ENCODE measurements around the gene EXOC3L4. TPM values are rescaled to one million over a fixed set of nuclear protein-coding genes. Genes with fewer than 3 reads are reported as not detected.

The EXOC3L4 gene
- total and polyA plus RNA-seq, 9 of the 15 experiments (the other 6 are each of a cell fraction or from before 2014, with no cell fraction given): 0.10 to 6.7 (median 0.98) TPM; not detected in 1

- ATAC-seq (no peak), FAIRE-seq (no peak), DNase-seq (ENCODE audit: extremely low read depth in 1 of 4, low spot score in 3 of 4) (no peak)
- Histone ChIP-seq H3K4me2 (ENCODE audit: insufficient read depth, low read length) (no peak overlapping the region), H3K4me3 (no peak overlapping the region), H3K36me3 (ENCODE audit: control insufficient read depth, insufficient read depth, low read length) (no peaks in the 10 kb centered on the region), H3K9ac (ENCODE audit: insufficient read depth in 1 of 2, low read depth in 2 of 2, low read length in 2 of 2) (no peak overlapping the region), H3K9me3 (replicated peaks; ENCODE audit: control insufficient read depth, insufficient read depth, low read depth, low read length) (no peaks in the 10 kb centered on the region), H3K27ac (ENCODE audit: extremely low read depth, low read depth, low read length) (no peak overlapping the region), H2AFZ (ENCODE audit: low read depth, low read length) (no peak overlapping the region), H4K20me1 (replicated peaks; ENCODE audit: control insufficient read depth, insufficient read depth, low read length) (no peaks in the 10 kb centered on the region), H3K4me1 (replicated peaks in 1 of 2; ENCODE audit: control insufficient read depth in 2 of 2, insufficient read depth in 2 of 2, low read length in 2 of 2) (peaks cover 3 to 58% of the 10 kb centered on the region in 2 experiments; a peak in 4 of 5 replicates), H3K9me1 (ENCODE audit: control insufficient read depth, insufficient read depth, low read length) (no peaks in the 10 kb centered on the region), H3K27me3 (ENCODE audit: control insufficient read depth in 2 of 2, insufficient read depth in 2 of 2, low read length in 2 of 2) (peaks cover 0 to 6% of the 10 kb centered on the region in 2 experiments; a peak in 2 of 5 replicates), H3K79me2 (ENCODE audit: control insufficient read depth, insufficient read depth, low read length) (no peaks in the 10 kb centered on the region)
- TF ChIP-seq FOXM1 (IDR thresholded peaks at IDR 0.05; ENCODE audit: low read depth) (no peak), FOXM1 (CRISPR knock-in tag; IDR thresholded peaks at IDR 0.05; ENCODE audit: low read depth) (no peak), RFX7 (CRISPR knock-in tag; IDR thresholded peaks at IDR 0.05) (no peak), L3MBTL2 (IDR thresholded peaks at IDR 0.05) (no peak), ETV5 (CRISPR knock-in tag; IDR thresholded peaks at IDR 0.05; ENCODE audit: low read depth) (no peak), BRCA1 (IDR thresholded peaks at IDR 0.05) (no peak), BRCA1 (CRISPR knock-in tag; IDR thresholded peaks at IDR 0.05) (no peak)
- intact Hi-C loops (cut with micrococcal nuclease): loop anchor here (10.0 kb wide), 1 partner anchor 474 kb away; no protein-coding TSS in a partner anchor
- CTCF ChIA-PET (ENCODE audit: low intra/inter-chr PET ratio): no interaction called here
- no TSS peak for BruUV-seq (replicated peaks)
- POLR2A ChIA-PET: no interaction called here
- 42% methylated on average over 7 of the region's 8 CpGs for WGBS (ENCODE audit: insufficient coverage, low coverage, missing lambda C conversion rate)
- in situ Hi-C loops (cut with MboI): no loop called here
Measured at GRCh38 chr14:103070263-103070885, 24.2 kb upstream of the EXOC3L4 start.
